PC-9 (cell line): ENCODE results near the gene GALE. TPM values are rescaled to one million over a fixed set of nuclear protein-coding genes. Genes with fewer than 3 reads are reported as not detected.
A peak's percentile ranks its signal among the peaks of the same experiment; 100 is the strongest.

ENCODE experiments used
- BruUV-seq: library from RNA; stranded (reverse); fragments of 400-500 nt; replicated peaks from 2 replicates; lab custom pipeline; 2021; lab: Mats Ljungman, UMichigan
- CTCF ChIA-PET: fragments of 300-600 bp; sonication (Branson Sonifier 250); formaldehyde crosslinking; loops from one replicate; lab custom pipeline; 2022; ENCODE audit warnings: antibody characterized with exemption; lab: Charles Lee
- POLR2A ChIA-PET: fragments of 300-600 bp; sonication (Branson Sonifier 250); formaldehyde crosslinking; loops from one replicate; lab custom pipeline; 2022; ENCODE audit warnings: antibody characterized with exemption; ENCODE audit not compliant: unreplicated experiment; lab: Charles Lee
- DNase-seq, 2 experiments: peaks; one replicate each; pipeline versions ENCODE4 v3.0.0 to v3.0.0-alpha.2; 2015 to 2022; ENCODE audit warnings: mixed read lengths in 1 of 2
- H2AFZ ChIP-seq: fragments of 200-600 bp; sonication (generic); 2 replicates; pipeline ENCODE4 v1.8.1; 2017; ENCODE audit warnings: antibody characterized with exemption
- H3F3A ChIP-seq: fragments of 200-600 bp; sonication (generic); 2 replicates; pipeline ENCODE4 v1.8.1; 2017; ENCODE audit warnings: antibody characterized with exemption, mild to moderate bottlenecking, low read depth; ENCODE audit not compliant: insufficient read depth
- H3K27ac ChIP-seq: fragments of 200-600 bp; sonication (generic); 2 replicates; pipeline ENCODE4 v1.6.1; 2016; ENCODE audit warnings: mixed run types
- H3K27me3 ChIP-seq: fragments of 200-600 bp; sonication (generic); 2 replicates; pipeline ENCODE4 v1.6.1; 2016; ENCODE audit warnings: low read depth, mixed run types; ENCODE audit not compliant: insufficient read depth
- H3K36me3 ChIP-seq: fragments of 200-600 bp; sonication (generic); 2 replicates; pipeline ENCODE4 v1.6.1; 2016; ENCODE audit warnings: low read depth, mixed run types
- H3K4me1 ChIP-seq: fragments of 200-600 bp; sonication (generic); replicated peaks from 2 replicates; pipeline ENCODE4 v1.6.1; 2016; ENCODE audit warnings: mixed run types; ENCODE audit not compliant: insufficient read depth
- H3K4me2 ChIP-seq: fragments of 200-600 bp; sonication (generic); 2 replicates; pipeline ENCODE4 v1.6.1; 2017; ENCODE audit warnings: mixed run types
- H3K4me3 ChIP-seq: fragments of 200-600 bp; sonication (generic); 2 replicates; pipeline ENCODE4 v1.6.1; 2016; ENCODE audit warnings: mixed run types
- H3K79me2 ChIP-seq: fragments of 200-600 bp; sonication (generic); 2 replicates; pipeline ENCODE4 v1.6.1; 2017; ENCODE audit warnings: low read depth, mixed run types
- H3K9me2 ChIP-seq: fragments of 200-600 bp; sonication (generic); 2 replicates; pipeline ENCODE4 v1.8.1; 2017; ENCODE audit warnings: mild to moderate bottlenecking; ENCODE audit not compliant: insufficient read depth
- H3K9me3 ChIP-seq: fragments of 200-600 bp; sonication (generic); 2 replicates; pipeline ENCODE4 v1.8.1; 2016; ENCODE audit warnings: low read depth; ENCODE audit not compliant: insufficient read depth
- H4K20me1 ChIP-seq: fragments of 200-600 bp; sonication (generic); 2 replicates; pipeline ENCODE4 v1.8.1; 2017; ENCODE audit not compliant: insufficient read depth
- EZH2 ChIP-seq: fragments of 200-600 bp; sonication (generic); IDR thresholded peaks from 2 replicates; pipeline ENCODE4 v1.8.0; 2017; ENCODE audit warnings: antibody characterized with exemption, low read depth
- intact Hi-C: fragments of 100-400 bp; cut with micrococcal nuclease; formaldehyde crosslinking; loops from one replicate; pipeline ENCODE4 v1.10.0; 2022; ENCODE audit not compliant: unreplicated experiment
- total RNA-seq: library from RNA; stranded (reverse); gene quantifications from 2 replicates; pipeline ENCODE4 v1.2.3, GENCODE V29; 2021
- TF ChIP-seq, protein P1 (sequence below): fragments of 200-600 bp; sonication (generic); conservative IDR thresholded peaks from 2 replicates; pipeline ENCODE4 v1.6.1; 2017; ENCODE audit warnings: mixed run types, antibody characterized with exemption, mild to moderate bottlenecking, moderate library complexity

GALE gene
- total RNA-seq, 1 experiment from 2014 or later, result 40.5 TPM

DNA sequence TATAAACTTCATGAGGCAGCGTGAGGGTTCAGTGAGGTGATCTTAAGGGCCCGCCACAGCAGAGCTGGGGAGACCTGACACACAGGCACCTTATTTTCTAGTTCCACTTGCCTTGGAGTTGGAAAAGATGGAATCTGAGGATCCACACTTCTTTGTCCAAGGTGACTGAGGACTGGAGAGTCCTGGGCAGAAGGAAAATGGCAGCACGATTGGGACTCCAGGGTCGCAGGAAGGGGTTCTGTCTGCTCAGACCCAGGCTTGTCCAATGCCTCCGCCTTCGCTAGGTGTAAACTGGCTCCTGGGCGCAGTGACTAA is 1.3 kb downstream of the GALE start:
- Histone ChIP-seq H3K79me2 (no peaks in the 10 kb centered on the region), H4K20me1 (no peaks in the 10 kb centered on the region), H3K27me3 (no peaks in the 10 kb centered on the region), H3K9me2 (no peaks in the 10 kb centered on the region), H3K36me3 (no peaks in the 10 kb centered on the region), H3K9me3 (no peaks in the 10 kb centered on the region), H3F3A (peaks cover 10% of the 10 kb centered on the region; the same call in 1 of the 2 replicates), H3K27ac (peak overlapping the region; percentile 85), H3K4me2 (peak overlapping the region; percentile 82), H2AFZ (peak overlapping the region; percentile 53; the same call in 1 of the 2 replicates), H3K4me1 (peaks cover 14% of the 10 kb centered on the region), H3K4me3 (peak overlapping the region; percentile 72)
- no peak for DNase-seq
- no TSS peak for BruUV-seq
- intact Hi-C loops, result loop anchor here (1.0 kb wide), 1 partner anchor 8 kb away; the partner anchor contains the start of gene LYPLA2
- no peak for TF ChIP-seq EZH2
- TF ChIP-seq, protein P1, sequence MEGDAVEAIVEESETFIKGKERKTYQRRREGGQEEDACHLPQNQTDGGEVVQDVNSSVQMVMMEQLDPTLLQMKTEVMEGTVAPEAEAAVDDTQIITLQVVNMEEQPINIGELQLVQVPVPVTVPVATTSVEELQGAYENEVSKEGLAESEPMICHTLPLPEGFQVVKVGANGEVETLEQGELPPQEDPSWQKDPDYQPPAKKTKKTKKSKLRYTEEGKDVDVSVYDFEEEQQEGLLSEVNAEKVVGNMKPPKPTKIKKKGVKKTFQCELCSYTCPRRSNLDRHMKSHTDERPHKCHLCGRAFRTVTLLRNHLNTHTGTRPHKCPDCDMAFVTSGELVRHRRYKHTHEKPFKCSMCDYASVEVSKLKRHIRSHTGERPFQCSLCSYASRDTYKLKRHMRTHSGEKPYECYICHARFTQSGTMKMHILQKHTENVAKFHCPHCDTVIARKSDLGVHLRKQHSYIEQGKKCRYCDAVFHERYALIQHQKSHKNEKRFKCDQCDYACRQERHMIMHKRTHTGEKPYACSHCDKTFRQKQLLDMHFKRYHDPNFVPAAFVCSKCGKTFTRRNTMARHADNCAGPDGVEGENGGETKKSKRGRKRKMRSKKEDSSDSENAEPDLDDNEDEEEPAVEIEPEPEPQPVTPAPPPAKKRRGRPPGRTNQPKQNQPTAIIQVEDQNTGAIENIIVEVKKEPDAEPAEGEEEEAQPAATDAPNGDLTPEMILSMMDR, result no peak
- ChIA-PET CTCF (interaction anchor here (1.1 kb wide), 1 partner anchor 27 kb away, joined by 4 read pairs; no protein-coding TSS in a partner anchor), POLR2A (interaction anchor here (0.5 to 0.7 kb wide), 7 partner anchors 21 to 455 kb away, joined by 3 to 32 read pairs (median 5); partner anchors contain the start of genes HNRNPR and PITHD1)

DNA sequence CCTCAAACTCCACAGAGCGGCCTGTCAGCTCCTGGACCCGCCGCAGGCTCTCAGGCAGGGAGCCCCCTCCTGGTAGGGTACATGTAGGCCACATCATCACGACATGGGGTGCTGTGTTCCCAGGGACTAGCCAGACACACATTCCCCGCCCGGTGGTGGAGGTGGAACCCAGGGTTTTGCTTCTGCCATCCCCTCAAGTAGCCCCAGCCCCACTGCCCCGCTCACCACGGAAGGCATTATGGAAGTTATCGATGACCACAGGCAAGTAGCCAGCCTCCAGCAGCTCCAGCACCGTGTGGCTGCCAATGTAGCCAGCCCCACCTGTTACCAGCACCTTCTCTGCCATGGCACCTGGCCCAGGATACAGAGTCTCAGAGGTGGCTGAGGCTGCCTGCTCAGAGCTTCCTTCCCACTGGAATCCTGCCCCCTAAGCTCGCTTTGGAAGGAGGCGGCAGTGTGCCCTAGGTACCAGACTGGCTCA is 1.9 kb downstream of the GALE start:
- no peaks in the 10 kb centered on the region for H3K9me3 ChIP-seq
- no peaks in the 10 kb centered on the region for H3K79me2 ChIP-seq
- BruUV-seq, result no TSS peak
- no peaks in the 10 kb centered on the region for H3K9me2 ChIP-seq
- no peak for TF ChIP-seq EZH2
- no peaks in the 10 kb centered on the region for H3K27me3 ChIP-seq
- no peak overlapping the region for H2AFZ ChIP-seq
- ChIA-PET CTCF (interaction anchor here (0.5 to 1.1 kb wide), 2 partner anchors 9 to 27 kb away, joined by 3 to 4 read pairs; no protein-coding TSS in a partner anchor), POLR2A (interaction anchor here (0.6 kb wide), 1 partner anchor 105 kb away, joined by 32 read pairs; no protein-coding TSS in a partner anchor)
- DNase-seq, result no peak
- no peaks in the 10 kb centered on the region for H3K36me3 ChIP-seq
- H3K4me3 ChIP-seq, result peak overlapping the region; percentile 72; the same call in 1 of the 2 replicates
- peak overlapping the region; percentile 82 for H3K4me2 ChIP-seq
- peaks cover 10% of the 10 kb centered on the region; the same call in 1 of the 2 replicates for H3F3A ChIP-seq
- H3K27ac ChIP-seq, result peak overlapping the region; percentile 85
- intact Hi-C loops, result loop anchor here (1.0 kb wide), 1 partner anchor 7 kb away; the partner anchor contains the start of gene LYPLA2
- H3K4me1 ChIP-seq, result peaks cover 14% of the 10 kb centered on the region
- H4K20me1 ChIP-seq, result no peaks in the 10 kb centered on the region

DNA sequence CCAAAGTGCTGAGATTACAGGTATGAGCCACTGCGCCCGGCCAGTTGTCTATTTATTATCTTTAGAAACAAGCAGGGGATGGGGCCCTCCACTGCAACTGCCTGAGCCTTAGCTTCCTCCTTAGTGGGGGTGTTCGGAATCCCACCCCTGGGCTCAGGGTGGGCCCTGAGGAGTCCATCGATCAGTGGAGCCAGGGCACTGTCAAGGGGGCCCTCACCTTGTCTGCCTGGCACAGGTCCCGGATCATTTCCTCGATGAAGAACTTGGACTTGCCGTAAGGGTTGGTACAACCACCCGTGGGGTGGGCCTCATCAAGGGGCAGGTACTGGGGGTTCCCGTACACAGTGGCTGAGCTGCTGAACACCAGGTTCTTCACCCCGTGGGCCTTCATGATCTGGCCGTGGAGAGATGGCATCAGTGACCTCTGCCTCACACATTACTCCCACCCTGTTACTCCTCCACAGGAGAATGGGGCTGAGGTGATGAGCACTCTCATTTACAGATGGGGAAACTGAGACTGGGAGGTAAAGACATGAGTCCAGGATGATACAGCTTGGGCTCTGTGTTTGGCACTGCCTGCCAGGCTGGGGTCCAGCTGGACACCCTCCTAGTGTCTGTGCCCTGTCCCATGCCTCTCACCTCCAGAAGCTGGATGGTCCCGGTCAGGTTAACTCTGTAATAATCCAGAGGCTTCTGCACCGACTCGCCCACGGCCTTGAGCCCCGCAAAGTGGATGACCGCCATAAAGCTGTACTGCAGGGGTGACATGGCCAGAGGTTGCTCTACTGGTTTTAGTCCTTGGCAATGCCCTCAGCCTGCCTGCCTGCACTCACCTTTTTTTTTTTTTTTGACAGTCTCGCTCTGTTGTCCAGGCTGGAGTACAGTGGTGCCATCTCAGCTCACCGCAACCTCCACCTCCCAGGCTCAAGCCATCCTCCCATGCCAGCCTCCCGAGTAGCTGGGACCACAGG is 2.8 kb downstream of the GALE start:
- Histone ChIP-seq H3K4me2 (no peak overlapping the region), H3K4me3 (no peak overlapping the region), H3K36me3 (no peaks in the 10 kb centered on the region), H3K27ac (no peak overlapping the region), H2AFZ (no peak overlapping the region), H3K9me3 (no peaks in the 10 kb centered on the region), H3K27me3 (no peaks in the 10 kb centered on the region), H3F3A (peaks cover 10% of the 10 kb centered on the region; the same call in 1 of the 2 replicates), H3K4me1 (peaks cover 14% of the 10 kb centered on the region), H3K9me2 (no peaks in the 10 kb centered on the region), H4K20me1 (no peaks in the 10 kb centered on the region), H3K79me2 (peaks cover 7% of the 10 kb centered on the region)
- ChIA-PET CTCF (interaction anchor here (0.5 kb wide), 1 partner anchor 8 kb away, joined by 3 read pairs; no protein-coding TSS in a partner anchor), POLR2A (no interaction called here)
- intact Hi-C loops, result no loop called here
- no TSS peak for BruUV-seq
- DNase-seq, result no peak
- TF ChIP-seq, protein P1, result no peak
- no peak for TF ChIP-seq EZH2
